K562 (cell line): ENCODE results near the gene ST3GAL3. TPM values are rescaled to one million over a fixed set of nuclear protein-coding genes. Genes with fewer than 3 reads are reported as not detected.
A peak's percentile ranks its signal among the peaks of the same experiment; 100 is the strongest.

Experiments used
- ATAC-seq: fragments of 200-7000 bp; cut with Tn5 transposase; 3 replicates; pipeline ENCODE4 v1.9.1; 2020; ENCODE audit warnings: moderate library complexity
- BruUV-seq: library from RNA; stranded (reverse); fragments of 400-500 nt; replicated peaks from 2 replicates; lab custom pipeline; 2021; lab: Mats Ljungman, UMichigan
- CTCF ChIA-PET: fragments of 300-600 bp; formaldehyde crosslinking; extraction: SDS; loops from one replicate; lab custom pipeline; 2021; ENCODE audit warnings: low intra/inter-chr PET ratio; lab: Yijun Ruan, JAX
- POLR2A ChIA-PET: fragments of 300-600, 350-650 bp; sonication (Branson Sonifier 250); formaldehyde crosslinking; extraction: SDS; loops from one replicate; lab custom pipeline; 2021; ENCODE audit warnings: antibody characterized with exemption, inconsistent platforms; lab: Yijun Ruan, JAX
- DNase-seq, 4 experiments: peaks; one replicate each; pipeline versions ENCODE4 v3.0.0 to v3.0.0-alpha.2; 2011 to 2018; ENCODE audit warnings: low spot score in 3 of 4, mixed read lengths in 3 of 4; ENCODE audit errors: extremely low read depth in 1 of 4
- FAIRE-seq: peaks from 2 replicates; lab custom pipeline; 2011; peaks lifted over from hg19 to GRCh38; lab: Jason Lieb, UNC
- H2AFZ ChIP-seq: 2 replicates; pipeline ENCODE4 v1.6.0; 2011; ENCODE audit warnings: low read depth, low read length, control low read depth, inconsistent platforms
- H3K27ac ChIP-seq: fragments of 200-600 bp; 3 replicates; pipeline ENCODE4 v1.8.0; 2011; ENCODE audit warnings: low read depth, mild to moderate bottlenecking, control low read depth, inconsistent platforms, low read length, moderate library complexity, mixed read lengths; ENCODE audit errors: extremely low read depth
- H3K27me3 ChIP-seq, 2 experiments: fragments of 300-600 bp in 1 of 2; 2 replicates in 1 of 2; 3 replicates in 1 of 2; pipeline versions ENCODE4 v1.6.0 to v1.8.0; 2011; ENCODE audit warnings: inconsistent platforms in 2 of 2, low read length in 2 of 2, mild to moderate bottlenecking in 1 of 2, mixed read lengths in 1 of 2, moderate library complexity in 1 of 2; ENCODE audit not compliant: control insufficient read depth in 2 of 2, insufficient read depth in 2 of 2
- H3K36me3 ChIP-seq: fragments of 300-600 bp; 3 replicates; pipeline ENCODE4 v1.8.0; 2011; ENCODE audit warnings: mild to moderate bottlenecking, low read length, inconsistent platforms; ENCODE audit not compliant: control insufficient read depth, insufficient read depth
- H3K4me1 ChIP-seq, 2 experiments: fragments of 200-600 bp in 1 of 2; replicated peaks in 1 of 2; 2 replicates in 1 of 2; 3 replicates in 1 of 2; pipeline versions ENCODE4 v1.5.1 to v1.8.0; 2011; ENCODE audit warnings: inconsistent platforms in 2 of 2, low read length in 2 of 2, mild to moderate bottlenecking in 1 of 2, mixed read lengths in 1 of 2, moderate library complexity in 1 of 2; ENCODE audit not compliant: control insufficient read depth in 2 of 2, insufficient read depth in 2 of 2
- H3K4me2 ChIP-seq: 2 replicates; pipeline ENCODE4 v1.6.1; 2011; ENCODE audit warnings: low read length, control low read depth, inconsistent platforms, mixed read lengths; ENCODE audit not compliant: insufficient read depth
- H3K4me3 ChIP-seq: fragments of 200-600 bp; sonication (generic), shearing (Covaris generic); 2 replicates; pipeline ENCODE4 v1.5.1; 2016; ENCODE audit warnings: control low read depth, inconsistent platforms
- H3K79me2 ChIP-seq: fragments of 200-600 bp; 3 replicates; pipeline ENCODE4 v1.8.0; 2011; ENCODE audit warnings: low read length, inconsistent platforms; ENCODE audit not compliant: control insufficient read depth, insufficient read depth
- H3K9ac ChIP-seq, 2 experiments: 2 replicates each; pipeline versions ENCODE4 v1.6.0 to v1.6.1; 2011; ENCODE audit warnings: low read depth in 2 of 2, low read length in 2 of 2, control low read depth in 1 of 2, inconsistent platforms in 1 of 2, mild to moderate bottlenecking in 1 of 2, mixed read lengths in 1 of 2; ENCODE audit not compliant: insufficient read depth in 1 of 2
- H3K9me1 ChIP-seq: one replicate; pipeline ENCODE4 v1.6.0; 2011; ENCODE audit warnings: inconsistent platforms, mild to moderate bottlenecking, low read length, moderate library complexity; ENCODE audit not compliant: control insufficient read depth, insufficient read depth
- H3K9me3 ChIP-seq: replicated peaks from 2 replicates; pipeline ENCODE4 v1.5.1; 2011; ENCODE audit warnings: low read depth, low read length, inconsistent platforms; ENCODE audit not compliant: control insufficient read depth, insufficient read depth
- H4K20me1 ChIP-seq: replicated peaks from 2 replicates; pipeline ENCODE4 v1.6.1; 2011; ENCODE audit warnings: low read length, inconsistent platforms, mixed read lengths; ENCODE audit not compliant: control insufficient read depth, insufficient read depth
- CBX5 ChIP-seq: IDR thresholded peaks from 2 replicates; pipeline ENCODE4 v1.6.1; 2014; ENCODE audit warnings: low read depth, borderline replicate concordance
- CHD2 ChIP-seq: IDR thresholded peaks from 2 replicates; pipeline ENCODE4 v1.6.1; 2011; ENCODE audit warnings: low read depth, low read length
- E2F6 ChIP-seq, 2 experiments: IDR thresholded peaks; 2 replicates each; pipeline ENCODE4 v1.6.1; 2011; ENCODE audit warnings: borderline replicate concordance in 1 of 2, control low read depth in 1 of 2, low read depth in 1 of 2, low read length in 1 of 2, mild to moderate bottlenecking in 1 of 2, mixed read lengths in 1 of 2, moderate library complexity in 1 of 2; ENCODE audit not compliant: insufficient read depth in 1 of 2, insufficient read length in 1 of 2, poor library complexity in 1 of 2, severe bottlenecking in 1 of 2; ENCODE audit errors: extremely low read depth in 1 of 2
- EP300 ChIP-seq: IDR thresholded peaks from 2 replicates; pipeline ENCODE4 v1.6.1; 2012; ENCODE audit warnings: low read length, improper control_type of control experiment
- FOXO4 ChIP-seq: fragments of 450-650 bp; formaldehyde crosslinking; IDR thresholded peaks from 2 replicates; pipeline ENCODE4 v1.4.0; 2020; ENCODE audit warnings: mild to moderate bottlenecking, moderate library complexity
- GABPB2 ChIP-seq: fragments of 250-450 bp; sonication (Bioruptor Pico); conservative IDR thresholded peaks from 2 replicates; pipeline ENCODE4 v1.5.1; 2021; ENCODE audit warnings: mild to moderate bottlenecking
- GTF2B ChIP-seq: IDR thresholded peaks from 2 replicates; pipeline ENCODE4 v1.6.1; 2011; ENCODE audit not compliant: insufficient read length; ENCODE audit errors: extremely low read depth
- MLLT1 ChIP-seq, 2 experiments: fragments of 450-650 bp; IDR thresholded peaks; 2 replicates each; pipeline ENCODE4 v1.6.1; 2016
- NFE2 ChIP-seq: IDR thresholded peaks from 2 replicates; pipeline ENCODE4 v1.6.1; 2014; ENCODE audit warnings: antibody characterized with exemption, low read depth
- NRF1 ChIP-seq, 2 experiments: fragments of 450-650 bp; IDR thresholded peaks in 1 of 2; conservative IDR thresholded peaks in 1 of 2; 2 replicates each; pipeline ENCODE4 v1.6.1; 2014; ENCODE audit warnings: mild to moderate bottlenecking in 2 of 2
- POLR2A ChIP-seq: fragments of 450-650 bp; conservative IDR thresholded peaks from 2 replicates; pipeline ENCODE4 v1.6.1; 2016
- PURB ChIP-seq: sonication (generic); formaldehyde crosslinking; IDR thresholded peaks from 2 replicates; pipeline ENCODE4 v1.9.0; 2021; ENCODE audit warnings: low read depth, mild to moderate bottlenecking, missing genetic modification reagents
- RAD21 ChIP-seq, 2 experiments: fragments of 250-450 bp in 1 of 2; fragments of 450-650 bp in 1 of 2; sonication (Bioruptor Pico) in 1 of 2; formaldehyde crosslinking in 1 of 2; IDR thresholded peaks in 1 of 2; conservative IDR thresholded peaks in 1 of 2; 2 replicates each; pipeline versions ENCODE4 v1.4.0 to v1.8.0; 2020 to 2022; ENCODE audit warnings: mild to moderate bottlenecking in 2 of 2, moderate library complexity in 1 of 2
- SOX6 ChIP-seq: fragments of 450-650 bp; IDR thresholded peaks from 2 replicates; pipeline ENCODE4 v1.6.1; 2014; ENCODE audit warnings: mild to moderate bottlenecking
- TCFL5 ChIP-seq: fragments of 250-450 bp; sonication (Bioruptor Pico); conservative IDR thresholded peaks from 2 replicates; pipeline ENCODE4 v1.6.1; 2021; ENCODE audit warnings: mild to moderate bottlenecking, moderate library complexity, matching md5 sums
- XRCC4 ChIP-seq: IDR thresholded peaks from one replicate; pipeline ENCODE4 v1.6.1; 2011; ENCODE audit not compliant: insufficient read depth, insufficient read length; ENCODE audit errors: extremely low read depth
- ZC3H11A ChIP-seq: IDR thresholded peaks from 2 replicates; pipeline ENCODE4 v1.6.1; 2012; ENCODE audit warnings: low read depth, low read length, improper control_type of control experiment
- ZC3H4 ChIP-seq: sonication (generic); formaldehyde crosslinking; IDR thresholded peaks from 2 replicates; pipeline ENCODE4 v1.9.0; 2021; ENCODE audit warnings: missing genetic modification reagents, borderline replicate concordance
- ZNF444 ChIP-seq: fragments of 250-450 bp; sonication (Bioruptor Pico); IDR thresholded peaks from 2 replicates; pipeline ENCODE4 v1.4.0; 2020; ENCODE audit warnings: mild to moderate bottlenecking, moderate library complexity
- ZNF445 ChIP-seq: fragments of 250-450 bp; sonication (Bioruptor Pico); IDR thresholded peaks from 2 replicates; pipeline ENCODE4 v1.4.0; 2020; ENCODE audit warnings: low read depth, mild to moderate bottlenecking, moderate library complexity
- WGBS: fragments of 100-300 bp; shearing (Covaris generic); methylation state at CpG from one replicate; pipeline ENCODE4 v1.1.6; 2016; ENCODE audit warnings: low coverage, mixed read lengths; ENCODE audit not compliant: insufficient coverage; ENCODE audit errors: missing lambda C conversion rate; 5-methylcytosine and 5-hydroxymethylcytosine counted together
- in situ Hi-C: fragments of 300-500 bp; cut with MboI; formaldehyde crosslinking; loops from 4 replicates; pipeline ENCODE4 v1.15.0; 2018; ENCODE audit warnings: inconsistent platforms, mixed read lengths
- intact Hi-C: fragments of 100-400 bp; cut with micrococcal nuclease; formaldehyde crosslinking; loops from 2 replicates; pipeline ENCODE4 v1.14.2; 2022
- polyA plus RNA-seq, 8 experiments: library from polyadenylated mRNA; depleted of rRNA in 4 of 8; stranded (reverse) in 5 of 8; unstranded in 3 of 8; fragments of >200 nt; fragmentation: Nextera tagmentation in 2 of 8; fragmentation: Illumina TruSeq in 1 of 8; extraction: Ambion mirVana in 2 of 8; extraction: Trizol in 1 of 8; gene quantifications; 2 replicates each; pipeline versions ENCODE4 v1.2.1 to v1.2.3, GENCODE V29; 2011 to 2014; ENCODE audit warnings: inconsistent platforms in 1 of 8, missing spikeins in 1 of 8
- total RNA-seq, 7 experiments: library from RNA; depleted of rRNA in 6 of 7; stranded (reverse); fragments of >200 nt in 6 of 7; fragmentation: Illumina TruSeq in 2 of 7; extraction: Trizol in 2 of 7; gene quantifications; 2 replicates each; pipeline versions ENCODE4 v1.2.1 to v1.2.3, GENCODE V29; 2011 to 2021; ENCODE audit warnings: low replicate concordance in 1 of 7

Gene ST3GAL3
- total and polyA plus RNA-seq, 9 of the 15 experiments (the other 6 are each of a cell fraction or from before 2014, with no cell fraction given), result 1.2 to 18.9 (median 11.0) TPM

GRCh38 chr1:43750083-43750482, 42.7 kb downstream of the ST3GAL3 start:
- Histone ChIP-seq H4K20me1 (no peaks in the 10 kb centered on the region), H3K9me1 (no peaks in the 10 kb centered on the region), H3K27me3 (no peaks in the 10 kb centered on the region), H3K4me1 (peaks cover 0 to 12% of the 10 kb centered on the region in 2 experiments; a peak in 2 of 5 replicates), H3K9ac (no peak overlapping the region), H3K4me2 (0 out of 2 replicates have a peak overlapping the region, but pooled peaks have one; percentile 1), H3K27ac (peak overlapping the region; percentile 12), H3K4me3 (no peak overlapping the region), H3K36me3 (peaks cover 4% of the 10 kb centered on the region; the same call in 1 of the 3 replicates), H3K9me3 (no peaks in the 10 kb centered on the region; the same call in 1 of the 2 replicates), H2AFZ (peak overlapping the region; percentile 23; the same call in 1 of the 2 replicates), H3K79me2 (no peaks in the 10 kb centered on the region)
- intact Hi-C loops, result no loop called here
- 40% methylated on average over 1 of the region's 1 CpG for WGBS
- in situ Hi-C loops, result no loop called here
- FAIRE-seq, result peak; percentile 55
- ChIA-PET CTCF (no interaction called here), POLR2A (interaction anchor here (0.8 to 1.2 kb wide), 2 partner anchors 10 to 11 kb away, joined by 3 to 4 read pairs; no protein-coding TSS in a partner anchor)
- BruUV-seq, result no TSS peak
- ATAC-seq, result 0 out of 3 replicates have a peak, but pooled peaks have one; percentile 20
- no peak for DNase-seq
- TF ChIP-seq SOX6, result peak; percentile 20; the same call in 1 of the 2 replicates
- TF ChIP-seq CHD2, result no peak
- TF ChIP-seq CBX5, result no peak
- no peak for TF ChIP-seq ZC3H4 (CRISPR knock-in tag)
- TF ChIP-seq GTF2B, result no peak
- TF ChIP-seq E2F6 (IDR thresholded peaks at IDR 0.05; ENCODE audit: borderline replicate concordance in 1 of 2, extremely low read depth in 1 of 2, insufficient read depth in 1 of 2, insufficient read length in 1 of 2, low read depth in 1 of 2, low read length in 1 of 2, poor library complexity in 1 of 2, severe bottlenecking in 1 of 2), result no peak
- no peak for TF ChIP-seq PURB (CRISPR knock-in tag)
- TF ChIP-seq TCFL5 (CRISPR knock-in tag), result no peak
- no peak for TF ChIP-seq EP300
- no peak for TF ChIP-seq ZC3H11A
- TF ChIP-seq RAD21 (CRISPR knock-in tag; conservative IDR thresholded peaks at IDR 0.05 in 1 of 2, IDR thresholded peaks at IDR 0.05 in 1 of 2), result no peak
- TF ChIP-seq ZNF445 (CRISPR knock-in tag), result no peak
- TF ChIP-seq ZNF444 (CRISPR knock-in tag), result no peak
- TF ChIP-seq MLLT1 (IDR thresholded peaks at IDR 0.05), result no peak
- TF ChIP-seq FOXO4 (CRISPR knock-in tag), result no peak
- TF ChIP-seq XRCC4, result no peak
- no peak for TF ChIP-seq NRF1 (conservative IDR thresholded peaks at IDR 0.05 in 1 of 2, IDR thresholded peaks at IDR 0.05 in 1 of 2)
- no peak for TF ChIP-seq GABPB2 (CRISPR knock-in tag)
- TF ChIP-seq POLR2A, result no peak
- peak; percentile 92 for TF ChIP-seq NFE2
